ENCODE results near the gene CATSPER1. TPM values are rescaled to one million over a fixed set of nuclear protein-coding genes. Genes with fewer than 3 reads are reported as not detected.
A peak's percentile ranks its signal among the peaks of the same experiment; 100 is the strongest.

Gene CATSPER1
- total and polyA plus RNA-seq, 2 of the 13 experiments (the other 11 are each of a cell fraction or from before 2014, with no cell fraction given), result 0.17 TPM; not detected in 1

- TF ChIP-seq BRF2 (CRISPR knock-in tag; IDR thresholded peaks at IDR 0.05) (peak; percentile 88; the same call in 1 of the 2 replicates), ZNF343 (CRISPR knock-in tag; IDR thresholded peaks at IDR 0.05) (peak; percentile 90), CREB3 (CRISPR knock-in tag; IDR thresholded peaks at IDR 0.05) (0 out of 2 replicates have a peak, but pooled peaks have one; percentile 73), ZHX1 (CRISPR knock-in tag; IDR thresholded peaks at IDR 0.05; ENCODE audit: low read depth) (0 out of 2 replicates have a peak, but pooled peaks have one; percentile 17), ZNF749 (CRISPR knock-in tag; IDR thresholded peaks at IDR 0.05; ENCODE audit: borderline replicate concordance) (0 out of 2 replicates have a peak, but pooled peaks have one; percentile 54), ARNT2 (CRISPR knock-in tag; IDR thresholded peaks at IDR 0.05; ENCODE audit: low read depth) (peak; percentile 78), PRPF4 (IDR thresholded peaks at IDR 0.05; ENCODE audit: low read depth, low read length, poor library complexity, severe bottlenecking) (no peak), ZNF441 (CRISPR knock-in tag; IDR thresholded peaks at IDR 0.05; ENCODE audit: borderline replicate concordance) (0 out of 2 replicates have a peak, but pooled peaks have one; percentile 32), IKZF4 (CRISPR knock-in tag; IDR thresholded peaks at IDR 0.05; ENCODE audit: borderline replicate concordance, low read depth, not compliant biosample characterization) (peak; percentile 55), ZNF644 (CRISPR knock-in tag; IDR thresholded peaks at IDR 0.05; ENCODE audit: low read depth) (no peak), ZNF460 (CRISPR knock-in tag; IDR thresholded peaks at IDR 0.05; ENCODE audit: borderline replicate concordance) (no peak; the same call in 1 of the 2 replicates), HOXA5 (CRISPR knock-in tag; IDR thresholded peaks at IDR 0.05) (no peak; the same call in 1 of the 2 replicates), ZFYVE20 (CRISPR knock-in tag; IDR thresholded peaks at IDR 0.05; ENCODE audit: borderline replicate concordance, low read depth) (no peak), ZNF75D (CRISPR knock-in tag; IDR thresholded peaks at IDR 0.05; ENCODE audit: borderline replicate concordance) (no peak), NFE2L1 (CRISPR knock-in tag; IDR thresholded peaks at IDR 0.05; ENCODE audit: borderline replicate concordance) (no peak)
- TF ChIP-seq, protein P1, sequence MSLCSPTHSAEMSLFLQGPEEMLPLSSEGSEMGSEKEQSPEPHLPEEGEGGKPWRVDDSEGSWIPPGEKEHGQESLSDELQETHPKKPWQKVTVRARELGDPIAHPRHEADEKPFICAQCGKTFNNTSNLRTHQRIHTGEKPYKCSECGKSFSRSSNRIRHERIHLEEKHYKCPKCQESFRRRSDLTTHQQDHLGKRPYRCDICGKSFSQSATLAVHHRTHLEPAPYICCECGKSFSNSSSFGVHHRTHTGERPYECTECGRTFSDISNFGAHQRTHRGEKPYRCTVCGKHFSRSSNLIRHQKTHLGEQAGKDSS (CRISPR knock-in tag; IDR thresholded peaks at IDR 0.05; ENCODE audit: borderline replicate concordance, low read depth), result 0 out of 2 replicates have a peak, but pooled peaks have one; percentile 48
- TF ChIP-seq, protein P2, sequence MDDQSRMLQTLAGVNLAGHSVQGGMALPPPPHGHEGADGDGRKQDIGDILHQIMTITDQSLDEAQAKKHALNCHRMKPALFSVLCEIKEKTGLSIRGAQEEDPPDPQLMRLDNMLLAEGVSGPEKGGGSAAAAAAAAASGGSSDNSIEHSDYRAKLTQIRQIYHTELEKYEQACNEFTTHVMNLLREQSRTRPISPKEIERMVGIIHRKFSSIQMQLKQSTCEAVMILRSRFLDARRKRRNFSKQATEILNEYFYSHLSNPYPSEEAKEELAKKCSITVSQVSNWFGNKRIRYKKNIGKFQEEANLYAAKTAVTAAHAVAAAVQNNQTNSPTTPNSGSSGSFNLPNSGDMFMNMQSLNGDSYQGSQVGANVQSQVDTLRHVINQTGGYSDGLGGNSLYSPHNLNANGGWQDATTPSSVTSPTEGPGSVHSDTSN (CRISPR knock-in tag; IDR thresholded peaks at IDR 0.05; ENCODE audit: borderline replicate concordance), result no peak
- TF ChIP-seq, protein P3, sequence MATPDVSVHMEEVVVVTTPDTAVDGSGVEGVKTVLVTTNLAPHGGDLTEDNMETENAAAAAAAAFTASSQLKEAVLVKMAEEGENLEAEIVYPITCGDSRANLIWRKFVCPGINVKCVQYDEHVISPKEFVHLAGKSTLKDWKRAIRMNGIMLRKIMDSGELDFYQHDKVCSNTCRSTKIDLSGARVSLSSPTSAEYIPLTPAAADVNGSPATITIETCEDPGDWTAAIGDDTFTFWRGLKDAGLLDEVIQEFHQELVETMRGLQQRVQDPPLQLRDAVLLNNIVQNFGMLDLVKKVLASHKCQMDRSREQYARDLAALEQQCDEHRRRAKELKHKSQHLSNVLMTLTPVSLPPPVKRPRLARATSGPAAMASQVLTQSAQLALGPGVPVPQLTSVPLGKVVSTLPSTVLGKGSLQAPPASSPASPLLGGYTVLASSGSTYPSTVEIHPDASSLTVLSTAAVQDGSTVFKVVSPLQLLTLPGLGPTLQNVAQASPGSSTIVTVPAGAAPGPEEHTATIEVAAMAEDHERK (CRISPR knock-in tag; IDR thresholded peaks at IDR 0.05; ENCODE audit: low read depth), result peak; percentile 91
Measured at GRCh38 chr11:66051766-66052663, 25.7 kb upstream of the CATSPER1 start, which contains the start of gene SF3B2 (continued).
